Activated CD8-positive, alpha-beta memory T cell treated with anti-CD3 and anti-CD28 coated beads for 48 hours (primary cell): Measurements from ENCODE around the gene NPR1.
"Not testable (repeated sequence)": the region's sequence is repeated elsewhere in the genome, so short reads cannot be mapped to it uniquely, and the experiment has no call there.

ENCODE experiments used
- DNase-seq, 3 experiments: peaks; one replicate each; pipeline ENCODE4 v3.0.0-alpha.2; 2020; ENCODE audit warnings: low read depth in 2 of 3, low spot score in 2 of 3

Gene NPR1

DNA sequence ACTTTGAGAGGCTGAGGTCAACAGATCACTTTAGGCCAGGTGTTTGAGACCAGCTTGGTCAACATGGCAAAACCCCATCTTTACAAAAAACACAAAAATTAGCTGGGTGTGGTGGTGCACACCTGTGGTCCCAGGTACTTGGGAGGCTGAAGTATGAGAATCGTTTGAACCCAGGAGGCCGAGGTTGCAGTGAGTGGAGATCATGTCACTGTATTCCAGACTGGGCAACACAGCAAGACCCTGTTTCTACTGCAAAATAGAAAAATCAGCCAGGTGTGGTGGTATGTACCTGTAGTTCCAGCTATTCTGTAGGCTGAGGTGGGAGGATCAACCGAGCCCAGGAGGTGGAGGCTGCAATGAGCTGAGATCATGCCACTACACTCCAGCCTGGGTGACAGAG lies 45.2 kb downstream of the NPR1 start:
- no peak for DNase-seq

- DNase-seq = not testable (repeated sequence)
These were observed 46.1 kb downstream of the NPR1 start for GRCh38 chr1:153724634-153725033.

- DNase-seq = peak; percentile 76 to 97 (median 97)
These were observed 49.2 kb downstream of the NPR1 start, which contains the start of gene INTS3 for GRCh38 chr1:153727463-153728304. TSS of gene INTS3 (plus strand) at chr1:153728050. CDS start at chr1:153728635, 585 bp downstream.

GRCh38 chr1:153728305-153729066 lies 50.0 kb downstream of the NPR1 start:
- DNase-seq = peak in 2 of 3 experiments; percentile 9 to 14

- DNase-seq = no peak
These were observed 52.0 kb downstream of the NPR1 start for GRCh38 chr1:153730468-153730988.

GRCh38 chr1:153733970-153734369 lies 55.5 kb downstream of the NPR1 start:
- DNase-seq = no peak

DNA sequence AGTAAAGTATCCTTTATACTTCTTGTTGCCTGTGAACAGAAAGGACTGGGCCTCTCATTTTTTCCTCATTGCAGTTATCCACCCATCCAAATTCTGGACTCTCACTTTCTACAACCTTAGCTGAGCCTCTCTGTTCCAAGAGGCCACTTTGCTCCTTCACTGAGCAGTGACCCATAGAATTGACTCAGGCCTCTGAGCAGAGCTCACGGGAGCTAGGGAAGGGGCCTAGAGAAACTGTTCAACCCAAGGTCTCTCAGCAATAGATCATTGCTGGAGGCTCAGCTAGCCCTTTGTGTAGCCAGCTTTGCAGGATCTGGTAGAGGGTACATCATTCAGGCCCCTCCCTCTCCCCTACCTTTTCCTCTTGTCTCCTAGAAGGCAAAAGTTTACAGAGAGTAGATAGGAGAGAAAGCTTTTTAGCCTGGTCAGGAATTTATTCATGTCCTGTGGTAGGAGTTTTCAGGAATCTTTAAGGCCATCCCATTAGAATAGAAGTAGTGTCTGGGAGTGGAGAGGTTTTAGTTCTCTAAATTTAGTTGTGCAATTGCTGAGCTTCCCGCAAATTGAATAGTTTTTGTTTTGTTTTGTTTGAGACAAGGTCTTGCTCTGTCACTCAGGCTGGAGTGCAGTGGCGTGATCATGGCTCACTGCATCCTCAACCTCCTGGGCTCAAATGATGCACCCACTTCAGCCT lies 56.1 kb downstream of the NPR1 start:
- DNase-seq = no peak

DNA sequence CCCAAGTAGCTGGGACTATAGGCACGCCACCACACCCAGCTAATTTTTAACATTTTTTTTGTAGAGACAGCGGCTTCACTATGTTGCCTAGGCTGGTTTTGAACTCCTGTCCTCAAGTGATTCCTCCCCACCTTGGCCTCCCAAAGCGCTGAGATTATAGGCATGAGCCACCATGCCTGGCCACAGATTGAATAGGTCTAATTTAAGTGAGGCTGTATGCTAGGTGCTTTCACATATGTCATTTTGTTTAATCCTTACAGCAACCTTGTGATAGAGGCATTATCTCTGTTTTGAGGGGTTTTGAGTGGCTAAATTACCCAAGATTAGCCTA lies 56.6 kb downstream of the NPR1 start:
- DNase-seq = no peak

- no peak for DNase-seq
These were observed 63.5 kb downstream of the NPR1 start for GRCh38 chr1:153741986-153742385.

DNA sequence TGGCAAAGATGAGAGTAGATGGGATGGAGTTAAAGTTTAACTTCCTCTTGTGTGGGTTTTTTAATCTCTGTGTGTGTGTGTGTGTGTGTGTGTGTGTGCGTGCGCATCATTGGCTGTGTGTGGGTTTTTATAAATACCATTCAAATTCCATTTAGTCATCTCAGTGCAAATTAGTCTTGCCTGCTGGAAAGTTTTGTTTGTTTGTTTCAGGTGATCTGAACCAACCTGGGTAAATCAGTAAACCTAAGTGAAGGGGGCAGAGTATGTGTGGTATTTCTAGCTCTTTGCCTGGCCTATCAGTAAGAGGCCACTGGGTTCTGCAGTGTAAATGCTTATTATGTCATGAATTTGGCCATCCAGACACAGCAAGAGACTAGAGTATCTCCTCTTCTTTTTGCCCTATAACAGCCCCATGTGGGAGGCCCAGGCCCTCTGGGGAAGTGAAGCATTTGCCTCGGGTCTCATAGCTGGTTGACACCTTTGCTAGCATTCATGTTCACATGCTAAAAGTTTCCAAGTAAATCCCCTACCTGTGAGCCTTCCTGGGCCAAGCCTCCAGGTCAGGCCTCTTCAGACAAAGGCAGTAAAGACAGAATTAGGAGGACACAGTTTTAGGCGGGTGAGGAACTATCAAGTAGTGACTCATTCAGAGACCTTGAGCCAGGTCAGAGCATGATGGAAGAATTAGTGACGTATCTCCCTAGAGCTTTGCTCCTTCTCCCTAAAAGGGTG lies 64.1 kb downstream of the NPR1 start:
- no peak for DNase-seq
